GM21447 (cell line): ENCODE data around the gene TBXAS1.

Experiments used
- ATAC-seq: cut with Tn5 transposase; IDR thresholded peaks from one replicate; pipeline ENCODE4 v1.9.1; 2021; ENCODE audit not compliant: unreplicated experiment

The TBXAS1 gene

DNA sequence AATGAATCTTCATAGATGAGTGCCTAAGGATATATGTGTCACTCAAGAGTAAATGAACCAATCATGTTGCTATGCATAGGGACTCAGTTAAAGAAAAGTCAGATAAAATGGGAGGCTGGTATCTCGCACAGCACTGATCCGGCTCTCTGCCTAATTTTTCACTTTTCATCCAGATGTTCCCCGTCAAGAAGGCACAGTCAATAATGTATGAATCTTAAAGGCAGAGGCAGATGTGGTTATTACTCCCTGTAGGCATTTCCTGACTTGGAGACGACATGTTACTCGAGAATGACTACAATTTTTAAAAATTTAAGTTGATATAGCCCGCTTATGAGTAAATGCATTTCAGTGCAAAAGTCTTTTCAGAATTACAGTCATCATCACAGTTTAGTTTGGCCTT is 113.6 kb downstream of the TBXAS1 start:
- no peak for ATAC-seq

DNA sequence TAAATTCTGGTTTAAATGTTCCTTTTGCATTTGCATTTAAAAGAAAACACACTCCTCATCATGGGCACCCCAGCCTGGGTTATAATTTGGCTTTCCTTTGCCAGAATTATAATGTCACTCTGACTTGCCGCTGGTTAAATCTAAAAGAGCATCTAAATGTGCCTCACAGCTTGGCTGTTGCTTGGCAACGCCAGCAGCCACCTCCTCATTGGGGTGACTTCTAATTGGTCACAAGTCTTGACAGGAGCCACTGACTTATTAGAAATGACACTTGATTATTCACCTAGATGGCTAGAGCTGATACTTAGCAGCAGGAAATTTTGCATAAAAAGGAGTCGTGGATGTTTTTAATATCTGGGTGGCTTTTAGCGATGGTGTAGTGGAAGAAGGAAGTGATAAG is 114.3 kb downstream of the TBXAS1 start:
- ATAC-seq: no peak

DNA sequence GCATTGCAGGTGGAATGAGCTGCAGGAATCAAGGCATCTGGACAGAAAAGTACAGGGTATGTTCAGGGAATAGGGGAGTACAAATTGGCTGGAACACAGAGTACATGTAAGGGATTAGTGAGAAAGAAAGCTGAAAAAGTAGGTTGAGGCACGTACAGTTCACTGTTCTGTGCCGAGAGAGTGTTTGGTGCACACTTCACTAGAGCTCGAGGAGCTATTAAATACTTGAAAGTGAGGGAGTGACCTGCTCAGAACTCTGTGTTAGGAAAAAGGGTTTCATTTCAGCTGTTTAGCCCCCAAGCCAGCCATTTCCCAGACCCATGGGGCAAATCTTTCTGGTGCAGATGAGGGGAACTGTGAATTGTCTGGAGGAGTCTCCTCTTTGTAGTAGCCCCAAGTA is 115.2 kb downstream of the TBXAS1 start:
- ATAC-seq: no peak

DNA sequence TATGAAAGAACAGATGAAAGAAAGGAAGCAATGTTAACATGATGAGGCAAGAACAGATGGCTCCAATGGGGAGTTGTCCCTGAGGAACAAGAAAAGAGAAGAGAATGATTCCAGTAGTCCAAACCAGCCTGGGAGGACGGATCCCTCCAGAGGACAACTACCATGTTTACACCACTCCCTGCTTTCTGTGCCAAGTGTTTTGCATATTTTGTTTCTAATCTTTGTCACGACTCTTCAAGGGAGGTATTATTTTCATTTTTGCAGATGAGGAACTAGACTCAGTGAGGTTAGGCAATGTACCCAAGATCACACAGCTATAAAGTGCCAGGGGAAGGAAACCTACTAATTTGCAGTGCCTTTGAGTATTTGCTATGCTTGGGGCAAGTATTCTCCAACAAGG is 117.5 kb downstream of the TBXAS1 start:
- ATAC-seq: no peak

DNA sequence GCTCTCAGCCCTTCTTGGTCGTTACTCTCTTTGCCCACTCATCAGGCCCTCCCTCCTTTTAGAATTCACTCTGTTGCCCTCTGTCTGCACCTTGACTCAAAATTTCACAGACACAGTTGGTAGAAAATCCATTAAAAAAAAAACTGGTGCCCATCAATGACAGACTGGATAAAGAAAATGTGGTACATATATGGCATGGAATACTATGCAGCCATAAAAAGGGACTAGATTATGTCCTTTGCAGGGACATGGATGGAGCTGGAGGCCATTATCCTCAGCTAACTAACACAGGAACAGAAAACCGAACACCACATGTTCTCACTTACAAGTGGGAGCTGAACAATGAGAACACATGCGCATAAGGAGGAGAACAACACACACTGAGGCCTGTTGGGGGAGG is 118.0 kb downstream of the TBXAS1 start:
- ATAC-seq: no peak

DNA sequence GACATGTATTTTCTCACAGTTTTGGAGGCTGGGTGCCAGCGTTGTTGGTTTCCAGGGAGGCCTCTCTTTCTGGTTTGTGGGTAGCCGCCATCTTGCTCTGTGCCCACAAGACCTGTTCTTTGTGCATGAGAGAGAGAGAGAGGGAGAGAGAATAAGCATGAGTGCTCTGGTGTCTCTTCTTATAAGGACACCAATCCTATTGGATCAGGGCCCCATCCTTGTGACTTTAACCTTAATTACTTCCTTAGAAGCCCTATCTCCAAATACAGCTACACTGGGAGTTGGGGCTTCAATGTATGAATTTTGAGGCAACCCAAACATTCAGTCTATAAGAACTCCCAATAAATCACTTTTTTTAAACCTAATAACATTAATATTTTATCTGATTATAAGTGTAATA is 119.1 kb downstream of the TBXAS1 start:
- ATAC-seq: no peak

DNA sequence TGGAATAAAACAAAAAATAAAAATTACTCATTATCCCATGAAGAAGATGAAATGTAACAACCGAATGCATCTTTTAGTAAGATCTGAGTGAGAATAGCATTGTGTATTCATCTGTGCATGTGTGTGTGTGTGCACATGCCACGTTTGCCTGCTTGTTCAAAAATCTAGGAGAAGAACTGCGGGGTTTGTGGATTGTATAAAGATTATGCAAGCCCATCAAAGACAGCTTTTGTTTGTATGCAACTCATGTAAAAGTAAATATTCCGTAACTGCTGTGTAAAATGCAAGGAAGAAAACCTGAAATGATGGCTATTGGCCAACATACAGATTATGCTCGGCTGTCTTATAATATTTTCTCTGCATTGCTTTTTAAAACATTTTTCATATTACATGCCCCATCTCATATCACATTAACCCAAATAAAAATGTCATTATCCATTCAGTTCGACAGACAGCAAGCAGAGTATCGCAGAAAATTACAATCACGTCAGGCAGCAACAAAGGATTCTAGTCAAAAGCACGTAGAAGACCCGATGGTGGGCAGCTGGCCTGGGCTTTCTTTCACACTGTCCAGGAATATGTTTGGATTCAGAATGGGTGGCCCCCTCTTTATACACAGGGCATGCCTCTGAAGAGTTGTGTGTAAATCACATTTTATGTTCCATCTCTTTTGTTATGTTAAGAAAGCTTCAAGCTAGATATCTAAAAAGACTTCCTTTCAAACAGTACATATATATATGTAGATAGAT is 119.7 kb downstream of the TBXAS1 start:
- no peak for ATAC-seq

DNA sequence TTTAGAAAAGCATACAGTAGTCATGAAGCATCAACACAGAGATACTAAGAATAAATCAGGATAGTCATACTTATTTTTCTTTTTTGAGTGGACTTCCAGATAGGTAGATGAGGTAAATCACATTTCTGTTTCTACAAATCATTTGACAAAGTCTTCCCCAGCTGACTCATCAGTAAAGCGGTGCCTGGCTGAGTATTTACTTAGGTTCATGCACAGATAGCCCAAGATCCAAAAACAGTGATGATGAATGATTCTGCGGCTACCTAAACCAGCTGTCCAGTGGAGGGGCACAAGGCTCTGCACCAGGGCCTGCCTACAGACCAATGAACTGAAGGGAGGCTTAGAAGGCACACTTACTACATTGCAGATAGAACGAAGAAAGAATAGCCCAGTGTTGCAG is 120.6 kb downstream of the TBXAS1 start:
- no peak for ATAC-seq

DNA sequence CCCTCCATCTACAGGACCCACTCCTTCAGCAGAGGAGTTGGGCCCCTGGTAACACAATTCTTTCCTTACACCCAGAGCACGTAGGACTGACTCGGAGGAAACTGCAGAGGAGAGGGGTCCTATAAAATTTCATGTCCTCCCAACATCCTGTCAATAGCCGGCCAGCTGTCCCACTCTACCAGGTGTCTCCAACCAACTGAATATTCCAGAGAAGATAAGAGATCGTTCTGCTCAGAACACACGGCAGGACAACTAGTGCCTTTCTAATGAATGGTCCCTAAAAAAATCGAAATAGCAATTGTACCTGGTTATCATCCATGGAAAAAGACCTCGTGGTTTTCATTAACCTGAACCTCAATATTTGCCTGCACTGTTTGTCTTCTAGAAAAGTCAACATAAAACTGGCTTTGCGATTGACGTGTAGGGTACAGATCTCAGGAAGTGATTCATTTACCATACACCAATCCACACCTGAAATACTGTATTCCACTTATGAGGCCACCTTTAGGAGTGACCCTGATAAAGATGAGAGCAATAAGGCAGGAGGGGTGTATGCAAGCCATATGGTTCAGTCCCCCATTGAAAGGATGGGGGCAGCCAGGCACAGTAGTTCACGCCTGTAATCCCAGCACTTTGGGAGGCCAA is 121.9 kb downstream of the TBXAS1 start:
- no peak for ATAC-seq

DNA sequence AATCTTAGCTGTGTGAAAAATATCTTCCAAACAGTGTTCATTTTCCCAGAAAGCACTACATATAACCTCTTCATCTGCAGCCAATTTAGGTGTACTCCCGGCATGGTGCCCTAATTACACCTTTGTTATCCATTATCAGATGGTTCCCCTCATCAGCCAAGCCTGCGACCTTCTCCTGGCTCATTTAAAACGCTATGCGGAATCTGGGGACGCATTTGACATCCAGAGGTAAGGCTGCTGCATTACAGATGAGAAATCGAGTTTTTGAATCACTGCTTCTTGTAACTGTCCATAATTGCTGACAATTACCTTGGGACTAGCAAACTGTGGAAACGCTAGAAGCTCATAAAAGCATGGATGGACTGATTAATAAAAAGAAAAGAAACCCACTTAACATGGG is 124.2 kb downstream of the TBXAS1 start:
- ATAC-seq: no peak

DNA sequence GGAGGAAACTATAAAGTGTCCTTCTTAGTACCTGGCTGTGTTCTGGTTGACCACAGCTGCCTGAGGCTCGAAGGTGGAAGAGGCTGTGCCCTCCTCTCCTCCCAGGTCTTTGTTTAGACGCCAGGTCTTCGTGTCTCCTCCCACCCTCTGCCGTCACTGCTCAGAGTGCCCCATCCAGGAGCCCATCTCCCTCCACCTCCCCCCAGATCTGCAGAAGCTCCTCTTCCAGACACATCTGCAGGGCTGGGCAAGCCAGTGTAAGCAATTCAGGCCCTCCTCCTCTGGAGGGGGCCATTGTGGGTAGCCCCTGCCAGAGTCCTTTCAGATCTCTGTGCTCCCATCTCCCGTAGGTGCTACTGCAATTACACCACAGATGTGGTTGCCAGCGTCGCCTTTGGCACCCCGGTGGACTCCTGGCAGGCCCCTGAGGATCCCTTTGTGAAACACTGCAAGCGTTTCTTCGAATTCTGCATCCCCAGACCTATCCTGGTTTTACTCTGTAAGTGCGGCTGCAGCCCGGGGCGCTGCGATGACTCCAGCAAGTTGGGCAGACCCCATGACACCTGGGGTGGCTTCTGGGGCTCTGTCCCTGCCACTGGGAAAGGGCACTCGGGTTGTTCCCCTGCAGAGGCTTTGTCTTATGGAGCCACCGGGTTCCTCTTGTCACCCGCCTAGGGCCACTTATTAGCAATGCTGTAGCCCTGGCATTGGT is 126.2 kb downstream of the TBXAS1 start:
- no peak for ATAC-seq

DNA sequence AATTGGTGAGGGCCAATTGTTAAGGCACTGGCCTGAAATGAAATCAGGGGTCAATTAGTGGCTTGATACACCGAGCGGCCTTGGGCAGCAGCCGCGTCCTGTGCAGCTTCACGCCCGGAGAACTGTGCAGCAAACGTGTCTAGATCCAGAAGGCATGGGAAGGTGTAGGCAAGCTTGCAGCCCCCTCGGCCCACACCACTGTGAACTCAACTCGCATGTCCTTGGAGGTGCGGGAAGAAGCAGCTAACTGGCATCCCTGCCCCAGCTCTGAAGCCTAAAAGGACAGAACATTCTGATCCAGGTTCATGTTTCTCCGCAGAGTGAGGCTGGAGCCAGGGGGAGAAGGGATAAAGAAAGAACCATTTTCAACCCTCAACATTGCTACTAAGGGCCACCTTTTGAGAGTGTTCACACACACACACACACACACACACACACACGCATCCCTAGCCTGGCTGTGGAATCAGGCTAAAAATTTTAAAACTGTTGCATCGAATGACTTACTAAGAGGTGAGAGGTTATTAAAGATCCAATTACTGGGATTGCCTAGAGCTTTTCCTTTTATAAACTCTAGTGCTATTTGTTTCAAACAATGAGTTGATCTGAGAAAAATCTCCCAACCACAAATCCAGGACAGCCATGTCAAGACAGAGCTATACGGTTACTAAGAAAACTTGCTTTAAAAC is 129.7 kb downstream of the TBXAS1 start:
- no peak for ATAC-seq

DNA sequence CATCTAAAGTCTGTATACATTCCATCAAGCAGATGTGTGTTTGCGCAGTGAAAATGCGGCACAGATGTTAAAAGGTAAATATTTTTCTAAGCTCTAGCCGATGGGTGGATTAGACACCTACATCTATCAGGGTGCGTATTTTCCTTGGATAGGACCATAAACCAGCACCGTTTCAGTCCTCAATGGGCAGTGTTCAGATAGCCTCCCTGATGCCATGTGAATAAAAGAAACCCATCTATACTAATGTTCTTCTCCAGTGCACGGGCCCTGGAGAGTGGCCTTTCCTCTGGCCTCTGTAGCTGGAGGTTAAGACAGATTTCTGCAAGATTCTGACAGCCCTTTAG is 130.2 kb downstream of the TBXAS1 start:
- no peak for ATAC-seq

DNA sequence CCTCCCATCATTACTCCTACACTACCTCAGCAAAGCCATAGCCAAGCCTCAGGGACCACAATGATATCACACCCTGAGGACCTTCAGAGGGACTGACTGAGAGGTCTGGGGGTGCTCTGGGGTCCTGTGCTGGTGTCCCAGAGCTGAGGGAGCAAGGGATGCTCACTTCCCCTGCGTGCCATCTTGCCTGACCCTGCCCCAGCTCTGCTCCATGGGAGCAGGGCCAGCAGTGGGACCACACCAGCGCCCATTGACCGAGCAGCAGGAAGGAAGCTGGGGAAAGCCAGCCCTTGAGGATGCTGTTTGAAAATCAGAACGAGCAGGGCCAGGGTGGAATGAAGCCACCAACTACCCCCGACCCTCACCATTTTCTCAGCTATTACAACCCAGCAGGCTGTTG is 130.7 kb downstream of the TBXAS1 start:
- no peak for ATAC-seq

DNA sequence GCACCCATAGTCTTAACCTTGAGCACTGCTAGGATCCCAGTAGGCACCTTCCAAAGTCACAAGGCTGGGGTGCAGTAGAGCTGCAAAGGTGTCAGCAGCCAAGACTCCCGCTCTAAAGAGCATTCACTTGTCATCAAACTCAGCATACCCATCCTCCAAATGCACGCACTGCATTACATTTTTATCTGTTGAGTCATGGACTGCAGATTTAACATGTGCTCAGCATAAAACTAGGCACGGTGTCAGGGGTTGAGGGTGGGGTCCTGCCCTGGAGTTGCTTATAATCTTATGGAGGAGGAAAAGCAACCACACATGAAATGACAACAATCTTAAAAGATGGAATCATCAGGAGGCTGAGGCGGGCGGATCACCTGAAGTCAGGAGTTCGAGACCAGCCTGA is 131.1 kb downstream of the TBXAS1 start:
- ATAC-seq: no peak

DNA sequence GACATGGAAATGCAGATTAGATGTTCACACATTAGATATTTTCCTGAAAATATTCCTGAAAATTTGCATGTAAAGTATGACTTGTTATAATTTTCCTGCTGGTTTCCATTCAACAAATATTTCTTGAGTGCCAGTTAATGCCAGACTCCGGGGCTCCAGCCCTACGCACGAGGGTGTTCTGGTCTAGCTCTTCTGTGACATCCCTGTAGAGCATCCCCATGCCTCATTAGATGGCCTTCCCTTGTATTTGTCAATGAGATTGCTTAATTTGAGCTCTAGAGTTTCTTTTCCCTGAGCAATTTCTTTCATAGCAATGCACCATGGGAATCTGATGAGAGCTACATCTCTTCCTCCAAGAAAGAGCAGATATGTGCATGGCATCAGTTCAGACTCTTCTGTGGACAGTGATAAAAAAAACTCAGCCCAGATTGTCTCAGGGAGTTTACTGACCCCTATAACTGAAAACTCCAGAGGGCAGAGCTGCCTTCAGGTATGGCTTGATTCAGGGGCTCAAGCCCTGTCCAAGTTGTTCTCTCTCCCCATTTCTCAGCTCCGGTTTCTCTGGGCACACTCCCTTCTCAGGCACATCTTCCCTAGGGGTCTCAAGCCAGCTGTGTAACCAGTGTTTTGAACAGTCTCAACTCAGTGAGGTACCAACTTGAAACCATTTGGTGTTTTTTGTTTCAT is 137.0 kb downstream of the TBXAS1 start:
- ATAC-seq: no peak

DNA sequence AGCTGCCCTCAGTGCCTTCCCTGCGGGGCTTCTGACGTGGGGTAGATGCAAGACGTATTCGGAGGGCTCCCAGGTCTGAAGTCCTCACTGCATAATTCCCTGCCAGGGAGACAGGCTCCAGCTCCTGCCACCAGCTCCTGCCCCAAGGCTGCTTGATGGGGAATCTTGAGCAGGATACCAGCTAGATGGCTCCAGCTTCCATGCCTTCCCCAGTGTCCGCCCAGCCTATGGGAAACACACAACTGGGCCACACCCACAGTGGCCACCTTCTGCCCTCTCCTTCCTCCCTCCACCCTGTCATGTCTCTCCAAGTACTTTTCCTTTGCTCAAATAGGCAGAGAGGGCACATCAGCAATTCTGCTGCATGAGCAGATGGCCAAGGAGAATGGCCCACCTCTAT is 137.9 kb downstream of the TBXAS1 start:
- ATAC-seq: no peak

DNA sequence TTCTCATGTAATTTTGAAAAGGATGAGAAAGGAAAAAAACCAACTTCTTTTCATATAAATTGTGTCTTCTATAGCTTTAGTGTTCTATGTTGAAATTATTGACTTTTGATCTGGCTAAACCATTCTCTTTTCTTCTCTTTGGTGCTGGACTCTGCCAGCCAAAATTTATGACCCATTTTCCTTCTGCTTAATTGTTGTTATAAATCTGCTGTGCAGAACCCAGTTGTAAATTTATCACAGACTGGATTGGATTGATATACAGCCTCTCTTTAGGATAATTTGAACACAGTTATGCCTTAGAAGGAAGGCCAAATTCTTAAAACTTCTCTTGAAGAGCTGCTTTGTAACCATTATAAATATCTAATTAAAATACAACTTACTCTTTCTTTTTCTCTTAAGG is 139.9 kb downstream of the TBXAS1 start:
- ATAC-seq: no peak

DNA sequence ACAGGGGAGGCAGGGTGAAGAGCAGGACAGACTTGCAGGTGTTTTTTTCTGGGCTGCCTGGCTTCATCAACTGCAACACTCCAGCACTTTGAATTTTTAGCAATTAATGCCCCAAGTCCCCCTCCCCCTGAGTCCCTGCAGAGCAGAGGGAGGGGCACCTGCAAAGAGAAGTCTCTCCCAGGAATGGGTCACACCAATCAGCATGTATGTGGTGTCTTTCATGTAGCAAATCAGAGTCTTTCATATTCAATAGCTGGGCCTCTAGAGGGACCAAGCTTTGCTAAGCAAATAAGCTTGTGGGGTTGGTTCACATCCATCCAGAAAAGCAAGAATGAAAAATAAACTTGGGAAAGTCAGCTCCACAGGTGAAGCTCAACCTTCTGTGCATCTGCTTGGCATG is 143.0 kb downstream of the TBXAS1 start:
- no peak for ATAC-seq

DNA sequence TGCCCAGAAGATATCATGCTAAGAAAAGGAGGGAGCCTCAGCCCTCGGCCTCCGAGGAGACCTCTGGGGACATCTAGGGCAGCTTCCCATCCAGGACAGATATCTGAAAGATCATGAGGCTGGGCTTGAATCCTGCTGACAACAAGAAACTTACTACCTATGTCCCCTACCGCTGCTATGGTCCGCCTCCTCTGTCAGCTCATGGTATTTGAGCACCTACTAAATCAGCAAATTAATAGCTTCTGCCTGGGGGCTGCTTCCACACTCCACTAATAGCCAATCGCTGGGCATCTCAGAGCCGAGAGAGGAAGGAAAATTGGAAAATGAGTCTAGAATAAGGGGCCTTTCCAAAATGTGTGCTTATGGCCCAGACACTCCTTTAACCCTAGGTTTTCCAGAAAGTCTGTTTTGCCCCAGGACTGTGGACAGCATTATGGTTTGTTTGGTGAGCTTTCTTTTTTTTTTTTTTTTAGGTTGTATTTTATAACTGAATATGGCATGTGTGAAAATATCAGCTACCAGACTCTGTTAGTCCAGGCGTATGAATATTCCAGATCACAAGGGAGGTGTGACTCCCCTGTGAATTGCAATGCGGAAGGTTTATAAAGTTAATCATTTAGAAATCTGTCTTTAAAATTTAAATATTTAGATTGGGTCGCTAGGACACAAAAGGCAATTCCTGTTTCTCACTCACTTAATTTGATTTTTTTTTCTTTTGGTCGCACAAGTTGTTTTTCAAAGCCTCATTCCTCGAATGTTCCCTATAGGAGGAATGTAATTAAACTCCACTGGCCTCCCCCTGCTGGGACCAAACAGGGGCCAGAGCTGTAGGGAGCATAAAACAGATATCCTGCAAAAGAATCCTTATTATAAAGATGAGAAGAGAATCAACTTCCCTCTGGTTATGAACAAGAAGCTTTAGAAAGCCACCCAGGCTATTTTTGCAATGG is 144.3 kb downstream of the TBXAS1 start:
- ATAC-seq: no peak
